GM13976 (cell line): ENCODE data around the gene MTUS2.

ENCODE experiments used
- DNase-seq: peaks from one replicate; pipeline ENCODE4 v3.0.0; 2012; ENCODE audit warnings: low spot score
- CTCF ChIP-seq: IDR thresholded peaks from 2 replicates; pipeline ENCODE4 v1.5.1; 2012; ENCODE audit warnings: borderline replicate concordance, mild to moderate bottlenecking; ENCODE audit not compliant: insufficient read depth; ENCODE audit errors: extremely low read depth, missing control alignments, control extremely low read depth
- in situ Hi-C: fragments of 300-500 bp; cut with MboI; formaldehyde crosslinking; loops from one replicate; pipeline ENCODE4 v1.12.0; 2022; ENCODE audit warnings: low sequenced_read_pairs, mixed read lengths, inconsistent platforms; ENCODE audit not compliant: unreplicated experiment

The MTUS2 gene

GRCh38 chr13:29106651-29107050, 286.5 kb downstream of the MTUS2 start:
- in situ Hi-C loops, result no loop called here
- DNase-seq, result no peak
- no peak for TF ChIP-seq CTCF

- in situ Hi-C loops, result no loop called here
- TF ChIP-seq CTCF, result no peak
- no peak for DNase-seq
Measured at GRCh38 chr13:29108068-29108786, 288.1 kb downstream of the MTUS2 start.

- no peak for TF ChIP-seq CTCF
- no peak for DNase-seq
- in situ Hi-C loops, result no loop called here
Measured at GRCh38 chr13:29109987-29110386, 289.8 kb downstream of the MTUS2 start.

GRCh38 chr13:29111446-29111845, 291.3 kb downstream of the MTUS2 start:
- no peak for TF ChIP-seq CTCF
- in situ Hi-C loops, result no loop called here
- no peak for DNase-seq

GRCh38 chr13:29115842-29116241, 295.7 kb downstream of the MTUS2 start:
- DNase-seq, result no peak
- in situ Hi-C loops, result no loop called here
- TF ChIP-seq CTCF, result no peak

- TF ChIP-seq CTCF, result no peak
- in situ Hi-C loops, result no loop called here
- DNase-seq, result no peak
Measured at GRCh38 chr13:29117663-29118062, 297.5 kb downstream of the MTUS2 start.

GRCh38 chr13:29118471-29118870, 298.3 kb downstream of the MTUS2 start:
- TF ChIP-seq CTCF, result no peak
- no peak for DNase-seq
- in situ Hi-C loops, result no loop called here
